Keratinocyte (primary cell): Measurements from ENCODE around the gene ADGRB2. TPM values are rescaled to one million over a fixed set of nuclear protein-coding genes. Genes with fewer than 3 reads are reported as not detected.

Experiments used
- DNase-seq: peaks from one replicate; pipeline ENCODE4 v3.0.0-alpha.2; 2011; ENCODE audit warnings: low read depth, missing footprints, low spot score
- FAIRE-seq: peaks from 2 replicates; lab custom pipeline; 2011; peaks lifted over from hg19 to GRCh38; lab: Jason Lieb, UNC
- H2AFZ ChIP-seq: 2 replicates; pipeline ENCODE4 v1.6.0; 2012; ENCODE audit warnings: low read length, control low read depth, inconsistent platforms; ENCODE audit not compliant: control insufficient read depth
- H3K27ac ChIP-seq: 2 replicates; pipeline ENCODE4 v1.5.1; 2011; ENCODE audit warnings: low read length; ENCODE audit not compliant: control insufficient read depth, insufficient read depth
- H3K27me3 ChIP-seq: 3 replicates; pipeline ENCODE4 v1.6.0; 2011; ENCODE audit warnings: low read length; ENCODE audit not compliant: control insufficient read depth, insufficient read depth; ENCODE audit errors: extremely low read depth
- H3K36me3 ChIP-seq, 2 experiments: 2 replicates in 1 of 2; 3 replicates in 1 of 2; pipeline ENCODE4 v1.5.1; 2011; ENCODE audit warnings: low read length in 2 of 2, mild to moderate bottlenecking in 1 of 2; ENCODE audit not compliant: control insufficient read depth in 2 of 2, insufficient read depth in 2 of 2; ENCODE audit errors: extremely low read depth in 1 of 2
- H3K4me1 ChIP-seq: 3 replicates; pipeline ENCODE4 v1.5.1; 2011; ENCODE audit warnings: low read length; ENCODE audit not compliant: control insufficient read depth, insufficient read depth; ENCODE audit errors: extremely low read depth
- H3K4me2 ChIP-seq: 3 replicates; pipeline ENCODE4 v1.6.0; 2011; ENCODE audit warnings: low read depth, low read length; ENCODE audit not compliant: control insufficient read depth, insufficient read depth; ENCODE audit errors: extremely low read depth
- H3K4me3 ChIP-seq, 3 experiments: fragments of 200-600 bp in 1 of 3; sonication (generic) in 1 of 3; 2 replicates in 2 of 3; 3 replicates in 1 of 3; pipeline ENCODE4 v1.5.1; 2011 to 2016; ENCODE audit warnings: low read length in 3 of 3, mild to moderate bottlenecking in 3 of 3, control low read depth in 2 of 3, inconsistent platforms in 1 of 3, low read depth in 1 of 3, mixed read lengths in 1 of 3, mixed run types in 1 of 3, moderate library complexity in 1 of 3; ENCODE audit not compliant: control insufficient read depth in 2 of 3, insufficient read depth in 2 of 3; ENCODE audit errors: extremely low read depth in 1 of 3
- H3K79me2 ChIP-seq: 2 replicates; pipeline ENCODE4 v1.6.0; 2012; ENCODE audit warnings: low read length; ENCODE audit not compliant: control insufficient read depth, insufficient read depth
- H3K9ac ChIP-seq: 3 replicates; pipeline ENCODE4 v1.6.0; 2011; ENCODE audit warnings: low read length; ENCODE audit not compliant: control insufficient read depth, insufficient read depth; ENCODE audit errors: extremely low read depth
- H3K9me1 ChIP-seq: 3 replicates; pipeline ENCODE4 v1.6.0; 2011; ENCODE audit warnings: low read length; ENCODE audit not compliant: control insufficient read depth, insufficient read depth; ENCODE audit errors: extremely low read depth
- H3K9me3 ChIP-seq: 2 replicates; pipeline ENCODE4 v1.5.1; 2012; ENCODE audit warnings: low read depth, low read length; ENCODE audit not compliant: control insufficient read depth
- H4K20me1 ChIP-seq: 3 replicates; pipeline ENCODE4 v1.6.0; 2011; ENCODE audit warnings: low read length; ENCODE audit not compliant: control insufficient read depth, insufficient read depth; ENCODE audit errors: extremely low read depth
- EZH2 ChIP-seq: IDR thresholded peaks from one replicate; pipeline ENCODE4 v1.6.1; 2012; ENCODE audit warnings: inconsistent platforms, mild to moderate bottlenecking, low read length, moderate library complexity
- dilution Hi-C: fragments of 300-500 bp; cut with MboI; formaldehyde crosslinking; loops from one replicate; pipeline ENCODE4 v1.7.0; 2020; ENCODE audit warnings: low sequenced_read_pairs; ENCODE audit not compliant: extremely low pct_ligation_motif_present
- polyA plus RNA-seq, 5 experiments: library from polyadenylated mRNA; depleted of rRNA in 3 of 5; stranded (reverse) in 3 of 5; stranded (forward) in 1 of 5; unstranded in 1 of 5; fragments of >200 nt; gene quantifications; 1 replicate in 1 of 5; 2 replicates in 3 of 5; 3 replicates in 1 of 5; pipeline versions ENCODE4 v1.2.1 to v1.2.3, GENCODE V29; 2011 to 2012; ENCODE audit warnings: missing spikeins in 2 of 5, low read depth in 1 of 5, low replicate concordance in 1 of 5
- TF ChIP-seq, protein P1 (sequence below), 3 experiments: IDR thresholded peaks in 1 of 3; conservative IDR thresholded peaks in 1 of 3; optimal IDR thresholded peaks in 1 of 3; 2 replicates in 2 of 3; 3 replicates in 1 of 3; pipeline versions ENCODE3 to v1.5.1; 2011; ENCODE audit warnings: low read length in 3 of 3, mild to moderate bottlenecking in 3 of 3, moderate library complexity in 2 of 3, control low read depth in 1 of 3, inconsistent platforms in 1 of 3; ENCODE audit not compliant: insufficient read depth in 2 of 3; ENCODE audit errors: extremely low read depth in 1 of 3

The ADGRB2 gene
- polyA plus RNA-seq, 1 donor (not counting 4 experiments of a cell fraction or from before 2014, with no cell fraction given) = 0.68 TPM

DNA sequence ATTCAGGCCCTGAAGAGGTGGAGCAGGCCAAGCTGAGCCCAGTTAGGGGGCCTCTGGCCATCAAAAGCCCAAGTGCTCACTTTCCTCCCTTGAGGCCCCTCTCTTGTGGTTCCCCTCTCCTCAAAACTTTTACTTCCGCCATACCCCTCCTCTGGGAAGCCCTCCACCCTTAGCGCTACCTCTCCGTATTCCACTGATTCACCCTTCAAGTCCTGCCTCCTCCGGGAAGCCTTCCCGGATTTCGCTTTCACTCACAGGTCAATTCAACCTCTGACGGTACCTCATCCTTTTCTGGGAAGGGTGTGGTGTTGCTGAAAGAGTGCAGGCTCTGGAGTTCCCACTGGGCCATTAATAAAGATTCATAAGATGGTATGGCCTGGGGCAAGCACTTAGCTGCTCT lies 32.6 kb upstream of the ADGRB2 start:
- Histone ChIP-seq H3K36me3 (no peaks in the 10 kb centered on the region), H3K4me1 (peaks cover 21% of the 10 kb centered on the region), H3K9ac (no peak overlapping the region), H2AFZ (no peak overlapping the region), H3K9me3 (no peaks in the 10 kb centered on the region), H3K9me1 (no peaks in the 10 kb centered on the region), H3K79me2 (no peaks in the 10 kb centered on the region), H3K4me2 (no peak overlapping the region), H3K27me3 (no peaks in the 10 kb centered on the region), H4K20me1 (no peaks in the 10 kb centered on the region), H3K27ac (no peak overlapping the region), H3K4me3 (no peak overlapping the region)
- DNase-seq (no peak), FAIRE-seq (no peak)
- TF ChIP-seq, protein P1, sequence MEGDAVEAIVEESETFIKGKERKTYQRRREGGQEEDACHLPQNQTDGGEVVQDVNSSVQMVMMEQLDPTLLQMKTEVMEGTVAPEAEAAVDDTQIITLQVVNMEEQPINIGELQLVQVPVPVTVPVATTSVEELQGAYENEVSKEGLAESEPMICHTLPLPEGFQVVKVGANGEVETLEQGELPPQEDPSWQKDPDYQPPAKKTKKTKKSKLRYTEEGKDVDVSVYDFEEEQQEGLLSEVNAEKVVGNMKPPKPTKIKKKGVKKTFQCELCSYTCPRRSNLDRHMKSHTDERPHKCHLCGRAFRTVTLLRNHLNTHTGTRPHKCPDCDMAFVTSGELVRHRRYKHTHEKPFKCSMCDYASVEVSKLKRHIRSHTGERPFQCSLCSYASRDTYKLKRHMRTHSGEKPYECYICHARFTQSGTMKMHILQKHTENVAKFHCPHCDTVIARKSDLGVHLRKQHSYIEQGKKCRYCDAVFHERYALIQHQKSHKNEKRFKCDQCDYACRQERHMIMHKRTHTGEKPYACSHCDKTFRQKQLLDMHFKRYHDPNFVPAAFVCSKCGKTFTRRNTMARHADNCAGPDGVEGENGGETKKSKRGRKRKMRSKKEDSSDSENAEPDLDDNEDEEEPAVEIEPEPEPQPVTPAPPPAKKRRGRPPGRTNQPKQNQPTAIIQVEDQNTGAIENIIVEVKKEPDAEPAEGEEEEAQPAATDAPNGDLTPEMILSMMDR (optimal IDR thresholded peaks at IDR 0.05 in 1 of 3, IDR thresholded peaks at IDR 0.05 in 1 of 3, conservative IDR thresholded peaks at IDR 0.05 in 1 of 3; ENCODE audit: extremely low read depth in 1 of 3, insufficient read depth in 2 of 3, low read length in 3 of 3) = no peak
- TF ChIP-seq EZH2 = no peak
- dilution Hi-C loops = no loop called here

DNA sequence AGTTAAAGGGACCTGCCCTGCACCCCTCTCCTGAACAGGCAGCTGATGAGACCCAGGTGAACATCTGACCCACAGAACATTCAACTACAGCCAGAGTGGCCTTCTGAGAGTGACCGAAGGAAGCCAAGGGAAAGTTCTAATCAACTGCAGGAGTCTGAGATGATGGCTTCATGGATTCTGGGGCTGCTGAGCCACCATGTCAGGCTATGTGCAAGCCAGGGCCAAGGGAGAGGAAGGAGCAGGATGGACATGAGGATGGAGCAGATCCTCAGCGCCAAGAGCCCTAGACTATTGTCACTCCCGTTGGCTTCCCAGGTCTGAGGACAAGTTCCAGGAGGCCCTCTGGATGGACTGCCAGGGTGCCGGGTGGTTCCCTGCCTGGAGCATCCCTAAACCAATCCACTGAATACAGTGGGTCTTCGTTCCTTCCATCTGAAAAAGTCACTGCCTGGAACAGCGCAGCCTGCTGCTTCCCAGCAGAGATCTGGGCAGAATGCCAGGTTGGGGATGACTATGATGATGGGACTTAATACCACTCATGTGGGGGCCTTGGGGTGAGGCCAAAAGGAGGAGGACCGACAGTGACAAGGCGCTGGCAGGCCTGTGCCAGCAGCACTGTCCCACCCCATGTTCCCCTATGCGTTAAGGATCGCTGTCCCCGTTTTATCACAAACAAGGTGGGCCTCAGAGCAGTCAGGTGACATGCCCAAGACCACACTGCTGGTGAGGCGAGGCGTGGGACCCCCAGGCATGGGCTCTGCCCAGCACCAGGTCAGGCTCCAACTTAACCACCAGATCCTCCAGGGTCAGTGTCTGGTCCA lies 31.9 kb upstream of the ADGRB2 start:
- Histone ChIP-seq H3K36me3 (no peaks in the 10 kb centered on the region), H3K4me2 (no peak overlapping the region), H3K9me1 (no peaks in the 10 kb centered on the region), H3K27me3 (no peaks in the 10 kb centered on the region), H3K4me3 (no peak overlapping the region), H4K20me1 (no peaks in the 10 kb centered on the region), H3K9ac (no peak overlapping the region), H3K27ac (no peak overlapping the region), H3K4me1 (peaks cover 21% of the 10 kb centered on the region), H2AFZ (no peak overlapping the region), H3K9me3 (no peaks in the 10 kb centered on the region), H3K79me2 (no peaks in the 10 kb centered on the region)
- TF ChIP-seq EZH2 = no peak
- TF ChIP-seq, protein P1 (optimal IDR thresholded peaks at IDR 0.05 in 1 of 3, IDR thresholded peaks at IDR 0.05 in 1 of 3, conservative IDR thresholded peaks at IDR 0.05 in 1 of 3; ENCODE audit: extremely low read depth in 1 of 3, insufficient read depth in 2 of 3, low read length in 3 of 3) = no peak
- DNase-seq (no peak), FAIRE-seq (no peak)
- dilution Hi-C loops = no loop called here
